Stimulated activated naive CD4-positive, alpha-beta T cell treated with Interleukin-2 at 50 U/mL for 16 hours (primary cell): ENCODE data around the gene AHI1.

Experiments used
- DNase-seq: peaks from one replicate; lab custom pipeline; 2025; lab: John Stamatoyannopoulos, UW

AHI1 gene

GRCh38 chr6:135451617-135452190 is 45.8 kb downstream of the AHI1 start:
- no peak for DNase-seq

GRCh38 chr6:135449246-135449645 is 48.3 kb downstream of the AHI1 start:
- DNase-seq = no peak

DNA sequence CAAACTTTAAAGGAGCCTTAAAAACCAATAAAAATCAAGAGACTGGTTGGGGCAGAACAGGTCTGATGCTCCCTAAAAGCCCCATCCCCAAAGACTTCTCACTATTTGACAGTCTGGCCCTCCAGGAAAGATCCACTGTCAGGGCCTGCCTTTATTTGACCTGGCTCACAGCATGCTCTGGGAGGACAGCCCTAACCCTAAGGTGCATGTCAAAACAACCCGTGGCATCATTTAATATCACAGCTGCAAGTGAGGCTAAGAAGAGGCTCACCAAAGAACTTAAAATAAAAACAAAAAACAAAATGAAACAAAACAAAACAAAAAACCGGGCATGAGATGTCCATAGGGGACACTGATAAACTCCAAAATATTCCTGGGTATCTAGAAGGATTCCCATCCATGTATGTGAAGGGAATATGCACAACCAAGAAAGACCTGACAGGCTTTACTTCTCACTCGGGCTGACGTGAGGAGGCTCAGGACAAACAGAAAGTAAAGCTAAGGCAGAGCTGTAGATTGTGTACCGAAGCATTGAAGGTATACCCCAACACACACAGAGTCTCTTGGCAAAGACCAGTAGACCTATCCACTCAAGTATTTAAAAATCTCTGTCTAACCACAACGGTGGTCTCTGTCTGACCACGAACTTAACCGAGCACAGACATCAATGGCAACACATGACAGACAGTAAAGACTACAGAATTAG is 57.3 kb downstream of the AHI1 start:
- no peak for DNase-seq

DNA sequence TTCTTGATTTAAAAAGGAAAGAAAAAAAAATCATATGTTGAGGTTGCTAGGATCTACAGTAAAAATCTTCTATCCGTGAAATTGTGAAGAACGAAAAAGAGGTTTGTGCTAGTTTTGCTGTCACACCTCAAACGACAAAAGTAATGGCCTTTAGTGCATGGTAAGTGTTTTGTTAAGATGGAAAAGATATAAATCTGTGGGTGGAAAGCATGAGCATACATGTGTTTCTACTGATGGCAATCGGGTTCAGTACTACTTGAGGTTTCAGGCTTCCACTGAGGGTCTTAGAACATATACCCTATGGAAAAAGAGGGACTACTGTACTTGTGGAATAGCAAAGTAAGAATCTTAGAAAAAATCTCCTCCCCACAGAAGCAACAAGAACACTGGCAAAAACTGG is 58.0 kb downstream of the AHI1 start:
- no peak for DNase-seq

DNA sequence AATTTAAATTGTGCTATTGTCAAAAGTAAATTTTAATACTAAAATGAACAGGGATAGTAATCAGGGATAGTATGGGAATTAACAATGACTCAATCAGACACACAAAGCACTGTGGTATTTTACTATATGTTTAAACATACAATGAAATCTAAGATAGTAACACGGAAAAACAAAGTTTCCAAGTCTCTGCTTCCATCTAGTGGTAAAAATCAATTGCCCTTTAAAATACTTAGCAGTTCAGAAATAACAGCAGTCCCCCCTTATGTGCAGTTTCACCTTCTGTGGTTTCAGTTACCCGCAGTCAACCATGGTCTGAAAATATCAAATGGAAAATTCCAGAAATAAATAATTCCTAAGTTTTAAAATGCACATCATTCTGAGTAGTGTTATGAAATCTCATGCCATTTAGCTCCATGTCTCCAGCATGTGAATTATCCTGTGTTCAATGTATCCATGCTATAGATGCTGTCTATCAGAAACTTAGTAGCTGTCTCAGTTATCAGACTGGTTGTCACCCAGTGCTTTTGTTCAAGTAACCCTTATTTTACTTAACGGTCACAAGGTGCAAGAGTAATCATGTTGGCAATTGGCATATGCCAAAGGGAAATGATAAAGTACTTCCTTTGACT is 58.5 kb downstream of the AHI1 start:
- DNase-seq = no peak

GRCh38 chr6:135434991-135435390 is 62.5 kb downstream of the AHI1 start:
- DNase-seq = no peak

GRCh38 chr6:135434095-135434494 is 63.4 kb downstream of the AHI1 start:
- no peak for DNase-seq

DNA sequence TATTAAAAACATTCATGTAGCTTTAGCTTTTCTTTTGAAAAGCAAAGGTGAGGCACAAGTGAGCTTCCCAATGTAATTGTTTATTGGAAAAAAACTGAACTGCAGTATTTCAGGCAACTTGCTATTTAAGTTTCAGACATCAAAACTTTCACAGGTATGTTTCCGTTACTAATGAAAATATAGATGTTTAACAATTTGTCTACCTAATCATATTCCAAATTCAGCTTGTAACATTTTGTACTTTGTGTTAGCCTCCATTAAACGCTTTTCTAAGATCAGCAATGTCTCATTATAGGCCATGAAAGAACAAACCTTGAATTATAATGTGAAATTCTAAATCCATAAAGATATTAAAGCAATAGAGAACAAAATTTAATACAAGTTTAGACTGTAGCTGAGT is 69.5 kb downstream of the AHI1 start:
- no peak for DNase-seq

DNA sequence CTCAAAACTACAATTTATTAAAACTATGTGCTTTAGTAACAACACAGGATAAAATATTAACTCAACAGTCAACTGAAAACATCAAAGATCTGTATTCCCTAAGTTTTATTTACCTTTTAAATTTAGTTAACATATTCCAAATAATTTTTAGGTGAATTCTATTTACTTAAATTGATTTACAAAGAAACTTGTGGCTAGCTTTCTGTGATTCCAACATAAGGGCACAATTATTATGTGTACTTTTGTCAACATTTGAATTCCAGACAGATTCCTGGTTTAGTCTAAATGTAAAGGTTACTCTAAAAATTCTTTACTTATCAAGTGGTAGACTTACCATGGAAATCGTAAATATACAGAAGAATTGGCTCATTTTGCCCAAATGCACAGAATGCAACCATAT is 70.7 kb downstream of the AHI1 start:
- DNase-seq = no peak

DNA sequence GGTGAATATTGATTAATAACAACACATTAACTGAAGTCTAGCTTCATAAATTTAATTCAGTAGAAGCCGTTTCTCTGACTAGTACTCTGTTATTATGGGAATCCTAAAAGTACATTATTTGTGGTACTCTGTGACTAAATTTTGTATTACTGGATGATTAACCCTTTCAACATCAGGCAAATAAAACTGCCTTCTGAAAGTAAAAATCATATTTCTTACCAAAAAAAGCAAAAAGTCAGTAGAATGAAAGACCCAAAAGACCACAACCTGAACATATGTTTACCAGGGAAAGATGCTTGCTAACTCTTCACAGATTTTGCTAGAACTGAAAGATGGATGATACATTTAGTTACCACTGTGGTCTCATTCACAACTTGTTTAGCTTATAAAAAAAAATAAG is 73.2 kb downstream of the AHI1 start:
- no peak for DNase-seq

DNA sequence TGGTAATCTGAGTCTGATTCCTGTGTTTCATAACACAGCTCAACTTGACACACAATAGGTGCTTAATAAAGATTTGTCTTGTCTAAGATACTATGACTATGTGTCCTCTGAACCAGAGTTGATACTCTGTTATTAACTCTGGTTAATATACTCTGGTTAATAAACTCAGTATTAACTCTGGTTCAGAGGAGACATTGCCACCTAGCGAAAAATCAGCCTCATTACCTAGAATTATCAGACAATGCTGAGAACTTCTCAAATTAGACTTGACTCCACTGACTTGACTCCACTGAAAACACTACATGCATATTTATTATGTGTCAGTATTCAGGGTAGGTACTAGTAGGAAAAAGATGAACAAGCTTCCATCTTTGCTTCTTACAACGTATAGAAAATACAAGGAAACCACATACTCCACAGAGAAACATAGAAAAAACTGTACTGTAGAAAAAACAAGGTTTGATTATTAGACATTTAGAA is 73.9 kb downstream of the AHI1 start:
- DNase-seq = no peak

GRCh38 chr6:135419162-135419561 is 78.4 kb downstream of the AHI1 start:
- no peak for DNase-seq

DNA sequence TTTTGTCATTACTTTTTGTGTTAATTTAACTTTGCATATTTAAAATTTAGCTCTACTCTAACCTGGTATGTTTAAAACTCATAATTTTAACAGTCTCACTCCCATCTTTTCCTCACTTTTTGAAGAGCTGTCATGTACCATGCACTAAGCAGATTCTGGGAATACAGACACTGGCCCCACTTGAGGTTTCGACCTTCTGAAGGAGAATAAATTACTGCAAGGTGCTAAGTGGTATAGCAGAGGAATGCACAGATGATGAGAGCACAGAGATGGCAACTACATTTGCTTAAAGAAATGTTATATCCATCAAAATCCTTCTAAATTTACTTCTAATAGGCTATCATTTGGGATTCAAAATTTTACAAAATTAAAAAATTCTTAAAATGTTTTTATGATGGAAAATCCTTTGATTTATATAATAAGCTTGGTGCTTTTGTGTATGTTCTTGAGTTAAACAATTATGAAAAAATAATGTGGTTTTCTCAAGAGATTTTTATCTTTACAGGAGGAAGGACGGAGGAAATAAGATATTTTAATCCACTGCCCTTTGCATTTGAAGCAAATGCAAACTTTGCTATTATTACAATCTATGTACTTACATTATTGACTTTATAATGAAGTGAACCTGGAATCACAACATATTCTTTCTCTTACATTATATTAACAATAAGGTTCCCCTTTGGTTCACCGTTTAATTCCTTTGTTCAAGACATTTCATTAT is 79.3 kb downstream of the AHI1 start:
- DNase-seq = no peak

DNA sequence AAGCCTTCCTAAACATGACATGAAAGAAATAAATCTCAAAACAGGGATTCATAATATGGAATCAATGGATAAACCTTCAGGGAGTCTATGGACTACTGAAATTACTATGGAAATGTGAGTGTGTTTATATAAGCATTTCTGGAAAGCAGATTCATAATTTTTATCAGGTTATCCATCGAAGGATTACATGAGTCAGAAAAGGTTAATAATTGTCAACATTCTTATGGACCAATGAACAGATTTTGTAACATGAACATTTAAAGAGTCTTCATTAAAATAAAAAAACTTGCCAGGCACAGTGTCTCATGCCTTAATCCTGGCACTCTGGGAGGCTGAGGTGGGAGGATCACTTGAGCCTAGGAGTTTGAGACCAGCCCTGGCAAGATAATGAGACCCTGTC is 84.8 kb downstream of the AHI1 start:
- DNase-seq = no peak

GRCh38 chr6:135411849-135412248 is 85.7 kb downstream of the AHI1 start:
- DNase-seq = no peak

- DNase-seq = no peak
Measured at GRCh38 chr6:135411339-135411738, 86.2 kb downstream of the AHI1 start.

- no peak for DNase-seq
Measured at GRCh38 chr6:135410856-135411255, 86.7 kb downstream of the AHI1 start.

GRCh38 chr6:135403584-135403983 is 94.0 kb downstream of the AHI1 start:
- no peak for DNase-seq

DNA sequence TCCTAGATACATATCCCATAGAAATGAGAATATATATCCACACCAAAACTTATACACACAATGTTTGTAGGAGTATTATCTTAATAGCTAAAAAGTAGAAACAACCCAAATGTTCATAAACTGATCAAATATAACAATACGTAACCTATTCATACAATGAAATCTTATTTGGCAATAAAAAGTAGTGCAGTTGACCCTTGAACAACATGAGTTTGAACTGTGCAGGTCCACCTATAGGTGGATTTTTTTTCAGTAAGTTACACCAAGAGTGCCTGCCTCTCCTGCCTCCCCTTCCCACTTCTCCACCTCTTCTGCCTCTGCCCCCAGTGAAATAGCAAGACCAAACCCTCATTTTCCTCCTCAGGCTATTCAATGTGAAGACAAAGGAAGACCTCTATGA is 95.2 kb downstream of the AHI1 start:
- no peak for DNase-seq

DNA sequence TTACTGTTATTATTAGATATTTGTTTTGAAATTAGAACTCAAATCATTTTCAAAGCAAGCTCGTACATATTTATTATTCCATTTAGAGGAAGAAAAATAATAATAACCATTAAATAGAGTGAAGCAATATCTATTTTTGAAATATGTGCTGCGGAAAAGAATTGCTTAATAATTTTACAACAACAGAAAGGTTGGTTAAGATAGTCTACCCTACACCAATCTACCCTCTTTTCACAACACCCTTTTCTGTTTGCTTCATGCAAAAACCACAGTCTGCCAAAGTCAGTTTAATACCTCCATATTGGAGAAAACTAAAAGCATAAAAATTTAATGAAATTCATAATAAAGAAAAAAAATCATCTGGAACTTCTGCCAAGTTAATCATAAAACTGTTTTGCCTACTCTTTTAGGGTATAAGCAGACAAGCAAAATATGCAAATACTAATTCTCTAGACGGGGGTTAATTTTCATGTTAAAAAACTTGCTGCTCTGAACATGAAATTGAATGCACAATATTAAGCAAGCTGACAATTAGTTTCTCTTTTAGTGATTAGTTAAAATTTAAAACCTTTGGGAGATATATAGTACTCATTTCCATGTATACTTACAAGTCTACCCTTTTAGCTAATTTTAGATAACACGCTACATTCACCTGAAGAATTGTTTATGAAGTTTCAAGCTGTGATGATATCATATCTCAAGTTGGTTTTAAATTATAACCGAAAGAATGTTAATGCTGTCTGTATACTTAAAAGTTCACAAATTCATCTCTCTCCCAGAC is 100.2 kb downstream of the AHI1 start:
- no peak for DNase-seq

GRCh38 chr6:135395136-135395535 is 102.4 kb downstream of the AHI1 start:
- no peak for DNase-seq

- no peak for DNase-seq
Measured at GRCh38 chr6:135393289-135393688, 104.3 kb downstream of the AHI1 start.
